NCI-H446 treated with DMSO at 0.1 percent for 48 hours (cell line): ENCODE measurements around the gene UBTD2.
A peak's percentile ranks its signal among the peaks of the same experiment; 100 is the strongest.
"Not testable (repeated sequence)": the region's sequence is repeated elsewhere in the genome, so short reads cannot be mapped to it uniquely, and the experiment has no call there.

ENCODE experiments used
- DNase-seq: peaks from one replicate; lab custom pipeline; 2025; lab: John Stamatoyannopoulos, UW

The UBTD2 gene

GRCh38 chr5:172293054-172293744 lies 9.6 kb upstream of the UBTD2 start:
- DNase-seq: peak; percentile 60

GRCh38 chr5:172291837-172292236 lies 8.3 kb upstream of the UBTD2 start:
- not testable (repeated sequence) for DNase-seq

GRCh38 chr5:172288465-172288864 lies 4.9 kb upstream of the UBTD2 start:
- DNase-seq: no peak

- not testable (repeated sequence) for DNase-seq
Observed at GRCh38 chr5:172287140-172287539, 3.6 kb upstream of the UBTD2 start.

GRCh38 chr5:172285226-172286143 lies 1.9 kb upstream of the UBTD2 start:
- no peak for DNase-seq

GRCh38 chr5:172284611-172284980 lies 1.0 kb upstream of the UBTD2 start:
- DNase-seq: no peak

GRCh38 chr5:172283862-172284610 lies 472 bp upstream of the UBTD2 start:
- DNase-seq: peak; percentile 57

GRCh38 chr5:172282272-172283019 lies 1.1 kb downstream of the UBTD2 start:
- DNase-seq: no peak

GRCh38 chr5:172281346-172281745 lies 2.2 kb downstream of the UBTD2 start:
- no peak for DNase-seq

GRCh38 chr5:172280929-172281328 lies 2.6 kb downstream of the UBTD2 start:
- DNase-seq: peak; percentile 24

GRCh38 chr5:172280317-172280716 lies 3.2 kb downstream of the UBTD2 start:
- DNase-seq: no peak

- no peak for DNase-seq
Observed at GRCh38 chr5:172278356-172278755, 5.2 kb downstream of the UBTD2 start.

- DNase-seq: no peak
Observed at GRCh38 chr5:172276214-172276613, 7.3 kb downstream of the UBTD2 start.

GRCh38 chr5:172274951-172275753 lies 8.4 kb downstream of the UBTD2 start:
- DNase-seq: no peak

GRCh38 chr5:172267943-172268342 lies 15.6 kb downstream of the UBTD2 start:
- DNase-seq: no peak

GRCh38 chr5:172266676-172267092 lies 16.9 kb downstream of the UBTD2 start:
- DNase-seq: peak; percentile 28

GRCh38 chr5:172266071-172266675 lies 17.4 kb downstream of the UBTD2 start:
- no peak for DNase-seq

- no peak for DNase-seq
Observed at GRCh38 chr5:172264815-172265395, 18.7 kb downstream of the UBTD2 start.

GRCh38 chr5:172255444-172255843 lies 28.1 kb downstream of the UBTD2 start:
- DNase-seq: no peak

- no peak for DNase-seq
Observed at GRCh38 chr5:172252501-172252900, 31.1 kb downstream of the UBTD2 start.
